Erythroblast (primary cell): ENCODE results near the gene CTSE.

Source experiments
- GATA1 ChIP-seq: IDR thresholded peaks from 2 replicates; pipeline ENCODE4 v1.6.1; 2011; ENCODE audit warnings: low read depth, mild to moderate bottlenecking, control low read depth, low read length, moderate library complexity
- POLR2A ChIP-seq: IDR thresholded peaks from 2 replicates; pipeline ENCODE4 v1.6.1; 2011; ENCODE audit warnings: mild to moderate bottlenecking, low read length

DNA sequence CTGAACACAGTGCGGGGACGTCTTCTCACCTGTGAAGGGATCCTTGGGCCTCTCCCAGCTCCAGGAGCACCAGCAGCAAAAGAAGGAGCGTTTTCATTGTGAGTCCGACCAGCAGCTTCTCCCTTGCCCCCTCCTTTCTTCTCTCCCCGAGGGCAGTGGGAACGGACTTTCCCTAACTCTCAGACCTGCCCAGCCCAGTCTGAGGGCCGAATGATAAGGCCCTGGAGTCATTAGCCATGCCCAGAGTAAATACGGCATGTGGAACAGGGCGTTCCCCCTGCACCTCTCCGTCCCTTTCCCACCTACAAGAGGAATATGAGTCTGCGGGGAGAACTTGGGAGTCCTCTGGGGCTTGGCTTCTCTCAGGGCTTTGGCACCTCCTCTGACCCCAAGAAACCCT is at the start of gene CTSE:
- TF ChIP-seq POLR2A (no peak), GATA1 (no peak)
